Endothelial cell of umbilical vein (primary cell): ENCODE measurements around the gene APOBEC3G. TPM values are rescaled to one million over a fixed set of nuclear protein-coding genes. Genes with fewer than 3 reads are reported as not detected.

Experiments
- BruUV-seq: library from RNA; stranded (reverse); fragments of 400-500 nt; replicated peaks from 2 replicates; lab custom pipeline; 2021; lab: Mats Ljungman, UMichigan
- CTCF ChIA-PET: fragments of 300-600, 350-600 bp; sonication (Branson Sonifier 250); formaldehyde crosslinking; loops from one replicate; lab custom pipeline; 2021; ENCODE audit warnings: antibody characterized with exemption, inconsistent platforms; lab: Charles Lee
- POLR2A ChIA-PET: fragments of 300-600, 350-600 bp; sonication (Branson Sonifier 250); formaldehyde crosslinking; loops from one replicate; lab custom pipeline; 2021; ENCODE audit warnings: antibody characterized with exemption, inconsistent platforms; lab: Charles Lee
- DNase-seq: peaks from one replicate; pipeline ENCODE4 v3.0.0-alpha.2; 2011; ENCODE audit warnings: low read depth, low spot score
- FAIRE-seq: peaks from 2 replicates; lab custom pipeline; 2011; peaks lifted over from hg19 to GRCh38; lab: Jason Lieb, UNC
- H2AFZ ChIP-seq: 2 replicates; pipeline ENCODE4 v1.6.0; 2012; ENCODE audit warnings: low read depth, low read length, control low read depth, inconsistent platforms
- H3K27ac ChIP-seq: 2 replicates; pipeline ENCODE4 v1.5.1; 2011; ENCODE audit warnings: low read depth, mild to moderate bottlenecking, control low read depth, low read length, moderate library complexity; ENCODE audit not compliant: insufficient read depth
- H3K27me3 ChIP-seq, 2 experiments: 2 replicates each; pipeline versions ENCODE4 v1.6.0 to v1.6.1; 2011; ENCODE audit warnings: low read length in 2 of 2, mixed read lengths in 1 of 2; ENCODE audit not compliant: control insufficient read depth in 2 of 2, insufficient read depth in 2 of 2
- H3K36me3 ChIP-seq, 2 experiments: 2 replicates in 1 of 2; 3 replicates in 1 of 2; pipeline ENCODE4 v1.5.1; 2011; ENCODE audit warnings: low read length in 2 of 2, mild to moderate bottlenecking in 1 of 2, moderate library complexity in 1 of 2; ENCODE audit not compliant: control insufficient read depth in 2 of 2, insufficient read depth in 2 of 2; ENCODE audit errors: extremely low read depth in 1 of 2
- H3K4me1 ChIP-seq: 3 replicates; pipeline ENCODE4 v1.5.1; 2011; ENCODE audit warnings: mild to moderate bottlenecking, low read length; ENCODE audit not compliant: control insufficient read depth, insufficient read depth; ENCODE audit errors: extremely low read depth
- H3K4me2 ChIP-seq: 2 replicates; pipeline ENCODE4 v1.6.1; 2011; ENCODE audit warnings: low read length, control low read depth, mixed read lengths; ENCODE audit not compliant: insufficient read depth
- H3K4me3 ChIP-seq, 3 experiments: fragments of 200-600 bp in 1 of 3; sonication (generic), shearing (Covaris generic) in 1 of 3; replicated peaks in 1 of 3; 2 replicates each; pipeline ENCODE4 v1.5.1; 2011 to 2016; ENCODE audit warnings: control low read depth in 3 of 3, low read length in 3 of 3, mild to moderate bottlenecking in 2 of 3, inconsistent platforms in 1 of 3, low read depth in 1 of 3, moderate library complexity in 1 of 3; ENCODE audit not compliant: insufficient read depth in 1 of 3
- H3K79me2 ChIP-seq: 2 replicates; pipeline ENCODE4 v1.6.0; 2012; ENCODE audit warnings: low read length, inconsistent platforms; ENCODE audit not compliant: control insufficient read depth, insufficient read depth
- H3K9ac ChIP-seq: replicated peaks from 2 replicates; pipeline ENCODE3; 2011; ENCODE audit warnings: low read length, control low read depth; ENCODE audit not compliant: insufficient read depth; ENCODE audit errors: extremely low read depth
- H3K9me1 ChIP-seq: replicated peaks from 3 replicates; pipeline ENCODE4 v1.6.0; 2011; ENCODE audit warnings: mild to moderate bottlenecking, low read length; ENCODE audit not compliant: control insufficient read depth, insufficient read depth; ENCODE audit errors: extremely low read depth
- H3K9me3 ChIP-seq: replicated peaks from 2 replicates; pipeline ENCODE4 v1.5.1; 2012; ENCODE audit warnings: low read length, inconsistent platforms; ENCODE audit not compliant: control insufficient read depth, insufficient read depth
- H4K20me1 ChIP-seq: replicated peaks from 2 replicates; pipeline ENCODE3; 2011; ENCODE audit warnings: mild to moderate bottlenecking, low read length; ENCODE audit not compliant: control insufficient read depth, insufficient read depth; ENCODE audit errors: extremely low read depth
- CTCF ChIP-seq, 2 donors: IDR thresholded peaks; 1 replicate in 1 of 2; 2 replicates in 1 of 2; pipeline ENCODE4 v1.5.1; 2011; ENCODE audit warnings: low read length in 2 of 2, mild to moderate bottlenecking in 2 of 2, moderate library complexity in 2 of 2, control low read depth in 1 of 2, inconsistent platforms in 1 of 2, low read depth in 1 of 2; ENCODE audit not compliant: insufficient read depth in 1 of 2; ENCODE audit errors: extremely low read depth in 1 of 2
- EZH2 ChIP-seq: IDR thresholded peaks from 2 replicates; pipeline ENCODE4 v1.6.1; 2012; ENCODE audit warnings: borderline replicate concordance, low read depth, mild to moderate bottlenecking, moderate library complexity, low read length, inconsistent platforms; ENCODE audit not compliant: severe bottlenecking
- FOS ChIP-seq: IDR thresholded peaks from 2 replicates; pipeline ENCODE4 v1.6.1; 2011; ENCODE audit warnings: mild to moderate bottlenecking, low read length, moderate library complexity, borderline replicate concordance; ENCODE audit not compliant: insufficient read depth
- GATA2 ChIP-seq: IDR thresholded peaks from 2 replicates; pipeline ENCODE4 v1.7.0; 2011; ENCODE audit warnings: low read depth, mild to moderate bottlenecking, moderate library complexity, mixed read lengths, low read length; ENCODE audit not compliant: insufficient read length, insufficient read depth
- JUN ChIP-seq: IDR thresholded peaks from 2 replicates; pipeline ENCODE4 v1.6.1; 2011; ENCODE audit warnings: borderline replicate concordance, low read depth; ENCODE audit not compliant: insufficient read length, insufficient read depth
- MAX ChIP-seq: IDR thresholded peaks from 2 replicates; pipeline ENCODE4 v1.6.1; 2011; ENCODE audit not compliant: insufficient read depth, insufficient read length
- MYC ChIP-seq: IDR thresholded peaks from one replicate; pipeline ENCODE4 v1.6.1; 2011; ENCODE audit warnings: mild to moderate bottlenecking, low read depth, low read length
- POLR2A ChIP-seq: IDR thresholded peaks from 2 replicates; pipeline ENCODE4 v1.6.1; 2012; ENCODE audit warnings: low read depth, mild to moderate bottlenecking, control low read depth, low read length
- POLR2AphosphoS5 ChIP-seq: IDR thresholded peaks from 2 replicates; pipeline ENCODE4 v1.6.1; 2012; ENCODE audit warnings: low read depth, mild to moderate bottlenecking, control low read depth, low read length, moderate library complexity; ENCODE audit not compliant: insufficient read depth
- dilution Hi-C: fragments of 300-500 bp; cut with MboI; formaldehyde crosslinking; loops from one replicate; pipeline ENCODE4 v1.15.0; 2019; ENCODE audit warnings: low sequenced_read_pairs; ENCODE audit not compliant: extremely low pct_ligation_motif_present
- intact Hi-C: fragments of 100-400 bp; cut with micrococcal nuclease; formaldehyde crosslinking; loops from one replicate; pipeline ENCODE4 v1.10.0; 2022
- polyA plus RNA-seq, 4 experiments: library from polyadenylated mRNA; depleted of rRNA in 3 of 4; stranded (reverse) in 3 of 4; unstranded in 1 of 4; fragments of >200 nt; gene quantifications; 2 replicates each; pipeline versions ENCODE4 v1.2.1 to v1.2.3, GENCODE V29; 2011 to 2012; ENCODE audit warnings: missing spikeins in 1 of 4
- total RNA-seq: library from RNA; stranded (reverse); gene quantifications from 2 replicates; pipeline ENCODE4 v1.2.3, GENCODE V29; 2021

The APOBEC3G gene
- total and polyA plus RNA-seq, 2 donors (not counting 3 experiments of a cell fraction or from before 2014, with no cell fraction given) = 3.6 to 5.1 TPM

- Histone ChIP-seq H3K4me2 (no peak overlapping the region), H3K36me3 (no peaks in the 10 kb centered on the region), H3K4me3 (no peak overlapping the region), H2AFZ (no peak overlapping the region), H3K9me3 (no peaks in the 10 kb centered on the region), H3K4me1 (no peaks in the 10 kb centered on the region), H3K27ac (no peak overlapping the region), H3K9me1 (no peaks in the 10 kb centered on the region), H3K9ac (no peak overlapping the region), H3K27me3 (peaks cover 21 to 22% of the 10 kb centered on the region in 2 experiments), H4K20me1 (no peaks in the 10 kb centered on the region), H3K79me2 (no peaks in the 10 kb centered on the region)
- no peak for DNase-seq
- intact Hi-C loops = no loop called here
- ChIA-PET POLR2A (no interaction called here), CTCF (interaction anchor here (0.8 to 1.8 kb wide), 3 partner anchors 11 to 342 kb away, joined by 3 to 6 read pairs (median 3); no protein-coding TSS in a partner anchor)
- TF ChIP-seq MYC = no peak
- no peak for FAIRE-seq
- BruUV-seq = no TSS peak
- dilution Hi-C loops = no loop called here
Observed at GRCh38 chr22:39110631-39111561, 33.8 kb downstream of the APOBEC3G start.

GRCh38 chr22:39114112-39114511, 37.0 kb downstream of the APOBEC3G start:
- H3K4me1 ChIP-seq = no peaks in the 10 kb centered on the region
- BruUV-seq = no TSS peak
- dilution Hi-C loops (no loop called here), intact Hi-C loops (no loop called here)
- H3K4me3 ChIP-seq = no peak overlapping the region
- H3K79me2 ChIP-seq = no peaks in the 10 kb centered on the region
- ChIA-PET CTCF (interaction anchor here (1.0 to 2.1 kb wide), 5 partner anchors 8 to 348 kb away, joined by 3 to 11 read pairs (median 4); no protein-coding TSS in a partner anchor), POLR2A (no interaction called here)
- no peak overlapping the region for H3K27ac ChIP-seq
- no peak for FAIRE-seq
- no peak overlapping the region for H3K4me2 ChIP-seq
- no peaks in the 10 kb centered on the region for H3K9me1 ChIP-seq
- H3K9ac ChIP-seq = no peak overlapping the region
- DNase-seq = no peak
- no peaks in the 10 kb centered on the region for H3K9me3 ChIP-seq
- peaks cover 22 to 27% of the 10 kb centered on the region in 2 experiments for H3K27me3 ChIP-seq
- H3K36me3 ChIP-seq = no peaks in the 10 kb centered on the region
- no peak overlapping the region for H2AFZ ChIP-seq
- TF ChIP-seq MYC (no peak), EZH2 (no peak), GATA2 (no peak), JUN (no peak), FOS (no peak), POLR2AphosphoS5 (no peak), POLR2A (no peak), MAX (no peak), CTCF (IDR thresholded peaks at IDR 0.05; ENCODE audit: extremely low read depth in 1 of 2, insufficient read depth in 1 of 2, low read depth in 1 of 2, low read length in 2 of 2) (no peak)
- H4K20me1 ChIP-seq = no peaks in the 10 kb centered on the region
